K562 (cell line): ENCODE data around the gene PAX2. TPM values are rescaled to one million over a fixed set of nuclear protein-coding genes. Genes with fewer than 3 reads are reported as not detected.

Experiments used
- ATAC-seq: fragments of 200-7000 bp; cut with Tn5 transposase; 3 replicates; pipeline ENCODE4 v1.9.1; 2020; ENCODE audit warnings: moderate library complexity
- BruUV-seq: library from RNA; stranded (reverse); fragments of 400-500 nt; replicated peaks from 2 replicates; lab custom pipeline; 2021; lab: Mats Ljungman, UMichigan
- CTCF ChIA-PET: fragments of 300-600 bp; formaldehyde crosslinking; extraction: SDS; loops from one replicate; lab custom pipeline; 2021; ENCODE audit warnings: low intra/inter-chr PET ratio; lab: Yijun Ruan, JAX
- POLR2A ChIA-PET: fragments of 300-600, 350-650 bp; sonication (Branson Sonifier 250); formaldehyde crosslinking; extraction: SDS; loops from one replicate; lab custom pipeline; 2021; ENCODE audit warnings: antibody characterized with exemption, inconsistent platforms; lab: Yijun Ruan, JAX
- DNase-seq, 4 experiments: peaks; one replicate each; pipeline versions ENCODE4 v3.0.0 to v3.0.0-alpha.2; 2011 to 2018; ENCODE audit warnings: low spot score in 3 of 4, mixed read lengths in 3 of 4; ENCODE audit errors: extremely low read depth in 1 of 4
- FAIRE-seq: peaks from 2 replicates; lab custom pipeline; 2011; peaks lifted over from hg19 to GRCh38; lab: Jason Lieb, UNC
- H2AFZ ChIP-seq: 2 replicates; pipeline ENCODE4 v1.6.0; 2011; ENCODE audit warnings: low read depth, low read length, control low read depth, inconsistent platforms
- H3K27ac ChIP-seq: fragments of 200-600 bp; 3 replicates; pipeline ENCODE4 v1.8.0; 2011; ENCODE audit warnings: low read depth, mild to moderate bottlenecking, control low read depth, inconsistent platforms, low read length, moderate library complexity, mixed read lengths; ENCODE audit errors: extremely low read depth
- H3K27me3 ChIP-seq, 2 experiments: fragments of 300-600 bp in 1 of 2; 2 replicates in 1 of 2; 3 replicates in 1 of 2; pipeline versions ENCODE4 v1.6.0 to v1.8.0; 2011; ENCODE audit warnings: inconsistent platforms in 2 of 2, low read length in 2 of 2, mild to moderate bottlenecking in 1 of 2, mixed read lengths in 1 of 2, moderate library complexity in 1 of 2; ENCODE audit not compliant: control insufficient read depth in 2 of 2, insufficient read depth in 2 of 2
- H3K36me3 ChIP-seq: fragments of 300-600 bp; 3 replicates; pipeline ENCODE4 v1.8.0; 2011; ENCODE audit warnings: mild to moderate bottlenecking, low read length, inconsistent platforms; ENCODE audit not compliant: control insufficient read depth, insufficient read depth
- H3K4me1 ChIP-seq, 2 experiments: fragments of 200-600 bp in 1 of 2; replicated peaks in 1 of 2; 2 replicates in 1 of 2; 3 replicates in 1 of 2; pipeline versions ENCODE4 v1.5.1 to v1.8.0; 2011; ENCODE audit warnings: inconsistent platforms in 2 of 2, low read length in 2 of 2, mild to moderate bottlenecking in 1 of 2, mixed read lengths in 1 of 2, moderate library complexity in 1 of 2; ENCODE audit not compliant: control insufficient read depth in 2 of 2, insufficient read depth in 2 of 2
- H3K4me2 ChIP-seq: 2 replicates; pipeline ENCODE4 v1.6.1; 2011; ENCODE audit warnings: low read length, control low read depth, inconsistent platforms, mixed read lengths; ENCODE audit not compliant: insufficient read depth
- H3K4me3 ChIP-seq: fragments of 200-600 bp; sonication (generic), shearing (Covaris generic); 2 replicates; pipeline ENCODE4 v1.5.1; 2016; ENCODE audit warnings: control low read depth, inconsistent platforms
- H3K79me2 ChIP-seq: fragments of 200-600 bp; 3 replicates; pipeline ENCODE4 v1.8.0; 2011; ENCODE audit warnings: low read length, inconsistent platforms; ENCODE audit not compliant: control insufficient read depth, insufficient read depth
- H3K9ac ChIP-seq, 2 experiments: 2 replicates each; pipeline versions ENCODE4 v1.6.0 to v1.6.1; 2011; ENCODE audit warnings: low read depth in 2 of 2, low read length in 2 of 2, control low read depth in 1 of 2, inconsistent platforms in 1 of 2, mild to moderate bottlenecking in 1 of 2, mixed read lengths in 1 of 2; ENCODE audit not compliant: insufficient read depth in 1 of 2
- H3K9me1 ChIP-seq: one replicate; pipeline ENCODE4 v1.6.0; 2011; ENCODE audit warnings: inconsistent platforms, mild to moderate bottlenecking, low read length, moderate library complexity; ENCODE audit not compliant: control insufficient read depth, insufficient read depth
- H3K9me3 ChIP-seq: replicated peaks from 2 replicates; pipeline ENCODE4 v1.5.1; 2011; ENCODE audit warnings: low read depth, low read length, inconsistent platforms; ENCODE audit not compliant: control insufficient read depth, insufficient read depth
- H4K20me1 ChIP-seq: replicated peaks from 2 replicates; pipeline ENCODE4 v1.6.1; 2011; ENCODE audit warnings: low read length, inconsistent platforms, mixed read lengths; ENCODE audit not compliant: control insufficient read depth, insufficient read depth
- CBX5 ChIP-seq: IDR thresholded peaks from 2 replicates; pipeline ENCODE4 v1.6.1; 2014; ENCODE audit warnings: low read depth, borderline replicate concordance
- ELF4 ChIP-seq: fragments of 450-650 bp; formaldehyde crosslinking; IDR thresholded peaks from 2 replicates; pipeline ENCODE4 v1.4.0; 2022; ENCODE audit warnings: missing genetic modification characterization
- HNRNPH1 ChIP-seq: fragments of 200-400 bp; formaldehyde crosslinking; optimal IDR thresholded peaks from 2 replicates; pipeline ENCODE3; 2017; ENCODE audit warnings: low read depth, mild to moderate bottlenecking, low read length, moderate library complexity
- MAFF ChIP-seq: IDR thresholded peaks from 2 replicates; pipeline ENCODE4 v1.6.1; 2012; ENCODE audit warnings: low read length, improper control_type of control experiment
- NFYB ChIP-seq: IDR thresholded peaks from 2 replicates; pipeline ENCODE4 v1.6.1; 2011; ENCODE audit warnings: mild to moderate bottlenecking, moderate library complexity; ENCODE audit not compliant: insufficient read length; ENCODE audit errors: extremely low read depth
- PCBP2 ChIP-seq: fragments of 200-400 bp; formaldehyde crosslinking; IDR thresholded peaks from 2 replicates; pipeline ENCODE4 v1.6.1; 2018; ENCODE audit warnings: low read length, low read depth, mild to moderate bottlenecking, moderate library complexity; ENCODE audit not compliant: poor library complexity, severe bottlenecking
- POLR2A ChIP-seq: fragments of 450-650 bp; conservative IDR thresholded peaks from 2 replicates; pipeline ENCODE4 v1.6.1; 2016
- RUNX1 ChIP-seq: sonication (generic); IDR thresholded peaks from 2 replicates; pipeline ENCODE4 v1.6.1; 2016; ENCODE audit warnings: antibody characterized with exemption, low read depth
- TAF9B ChIP-seq: fragments of 450-650 bp; IDR thresholded peaks from 2 replicates; pipeline ENCODE4 v1.6.1; 2018; ENCODE audit warnings: mild to moderate bottlenecking; ENCODE audit not compliant: partially characterized antibody
- TAL1 ChIP-seq: fragments of 450-650 bp; IDR thresholded peaks from 2 replicates; pipeline ENCODE4 v1.6.1; 2016; ENCODE audit warnings: mild to moderate bottlenecking
- ZNF316 ChIP-seq: fragments of 450-650 bp; IDR thresholded peaks from 2 replicates; pipeline ENCODE4 v1.6.1; 2016
- WGBS: fragments of 100-300 bp; shearing (Covaris generic); methylation state at CpG from one replicate; pipeline ENCODE4 v1.1.6; 2016; ENCODE audit warnings: low coverage, mixed read lengths; ENCODE audit not compliant: insufficient coverage; ENCODE audit errors: missing lambda C conversion rate; 5-methylcytosine and 5-hydroxymethylcytosine counted together
- in situ Hi-C: fragments of 300-500 bp; cut with MboI; formaldehyde crosslinking; loops from 4 replicates; pipeline ENCODE4 v1.15.0; 2018; ENCODE audit warnings: inconsistent platforms, mixed read lengths
- intact Hi-C: fragments of 100-400 bp; cut with micrococcal nuclease; formaldehyde crosslinking; loops from 2 replicates; pipeline ENCODE4 v1.14.2; 2022
- polyA plus RNA-seq, 8 experiments: library from polyadenylated mRNA; depleted of rRNA in 4 of 8; stranded (reverse) in 5 of 8; unstranded in 3 of 8; fragments of >200 nt; fragmentation: Nextera tagmentation in 2 of 8; fragmentation: Illumina TruSeq in 1 of 8; extraction: Ambion mirVana in 2 of 8; extraction: Trizol in 1 of 8; gene quantifications; 2 replicates each; pipeline versions ENCODE4 v1.2.1 to v1.2.3, GENCODE V29; 2011 to 2014; ENCODE audit warnings: inconsistent platforms in 1 of 8, missing spikeins in 1 of 8
- total RNA-seq, 7 experiments: library from RNA; depleted of rRNA in 6 of 7; stranded (reverse); fragments of >200 nt in 6 of 7; fragmentation: Illumina TruSeq in 2 of 7; extraction: Trizol in 2 of 7; gene quantifications; 2 replicates each; pipeline versions ENCODE4 v1.2.1 to v1.2.3, GENCODE V29; 2011 to 2021; ENCODE audit warnings: low replicate concordance in 1 of 7
- TF ChIP-seq, protein P1 (sequence below): fragments of 150-350 bp; IDR thresholded peaks from 2 replicates; pipeline ENCODE4 v1.6.1; 2014; ENCODE audit warnings: low read depth, mild to moderate bottlenecking, low read length, borderline replicate concordance
- TF ChIP-seq, protein P2 (sequence below), 2 experiments: fragments of 250-450 bp in 1 of 2; fragments of 450-650 bp in 1 of 2; sonication (Bioruptor Pico) in 1 of 2; IDR thresholded peaks; 2 replicates each; pipeline versions ENCODE4 v1.6.1 to v1.8.0; 2016 to 2021; ENCODE audit warnings: mild to moderate bottlenecking in 2 of 2, moderate library complexity in 2 of 2, missing compliant biosample characterization in 1 of 2, missing genetic modification characterization in 1 of 2
- TF ChIP-seq, protein P3 (sequence below): fragments of 250-450 bp; sonication (Bioruptor Pico); IDR thresholded peaks from 2 replicates; pipeline ENCODE4 v1.8.0; 2022; ENCODE audit warnings: moderate library complexity, mild to moderate bottlenecking, inconsistent platforms

PAX2 gene
- total and polyA plus RNA-seq, 9 of the 15 experiments (the other 6 are each of a cell fraction or from before 2014, with no cell fraction given), result not detected

DNA sequence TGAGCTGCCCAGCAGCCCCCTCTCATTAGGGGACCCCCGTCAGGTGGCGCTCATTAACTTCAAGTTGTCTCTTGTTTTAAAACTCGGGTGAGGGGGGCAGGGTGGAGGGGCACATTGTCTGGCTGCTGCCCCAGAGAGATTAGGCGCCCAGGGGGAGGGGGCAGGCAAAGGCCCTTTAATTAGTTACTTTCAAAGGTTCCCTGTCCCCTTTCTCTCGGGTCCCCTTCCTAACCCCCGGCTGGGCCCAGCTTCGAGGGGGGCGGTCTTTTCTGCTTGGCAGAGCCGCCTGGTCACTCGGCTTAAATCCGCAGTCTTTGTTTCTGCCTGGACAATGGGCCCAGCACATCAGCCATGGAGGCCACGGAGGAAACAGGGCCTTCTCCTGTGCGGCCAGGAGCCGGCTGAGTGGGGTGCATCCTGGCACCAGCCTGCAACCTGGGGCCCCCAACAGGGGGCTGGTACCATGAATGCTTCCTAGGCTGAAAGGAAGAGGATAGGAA lies 128.5 kb downstream of the PAX2 start (continued):
- TF ChIP-seq, protein P1, sequence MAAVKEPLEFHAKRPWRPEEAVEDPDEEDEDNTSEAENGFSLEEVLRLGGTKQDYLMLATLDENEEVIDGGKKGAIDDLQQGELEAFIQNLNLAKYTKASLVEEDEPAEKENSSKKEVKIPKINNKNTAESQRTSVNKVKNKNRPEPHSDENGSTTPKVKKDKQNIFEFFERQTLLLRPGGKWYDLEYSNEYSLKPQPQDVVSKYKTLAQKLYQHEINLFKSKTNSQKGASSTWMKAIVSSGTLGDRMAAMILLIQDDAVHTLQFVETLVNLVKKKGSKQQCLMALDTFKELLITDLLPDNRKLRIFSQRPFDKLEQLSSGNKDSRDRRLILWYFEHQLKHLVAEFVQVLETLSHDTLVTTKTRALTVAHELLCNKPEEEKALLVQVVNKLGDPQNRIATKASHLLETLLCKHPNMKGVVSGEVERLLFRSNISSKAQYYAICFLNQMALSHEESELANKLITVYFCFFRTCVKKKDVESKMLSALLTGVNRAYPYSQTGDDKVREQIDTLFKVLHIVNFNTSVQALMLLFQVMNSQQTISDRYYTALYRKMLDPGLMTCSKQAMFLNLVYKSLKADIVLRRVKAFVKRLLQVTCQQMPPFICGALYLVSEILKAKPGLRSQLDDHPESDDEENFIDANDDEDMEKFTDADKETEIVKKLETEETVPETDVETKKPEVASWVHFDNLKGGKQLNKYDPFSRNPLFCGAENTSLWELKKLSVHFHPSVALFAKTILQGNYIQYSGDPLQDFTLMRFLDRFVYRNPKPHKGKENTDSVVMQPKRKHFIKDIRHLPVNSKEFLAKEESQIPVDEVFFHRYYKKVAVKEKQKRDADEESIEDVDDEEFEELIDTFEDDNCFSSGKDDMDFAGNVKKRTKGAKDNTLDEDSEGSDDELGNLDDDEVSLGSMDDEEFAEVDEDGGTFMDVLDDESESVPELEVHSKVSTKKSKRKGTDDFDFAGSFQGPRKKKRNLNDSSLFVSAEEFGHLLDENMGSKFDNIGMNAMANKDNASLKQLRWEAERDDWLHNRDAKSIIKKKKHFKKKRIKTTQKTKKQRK, result no peak

DNA sequence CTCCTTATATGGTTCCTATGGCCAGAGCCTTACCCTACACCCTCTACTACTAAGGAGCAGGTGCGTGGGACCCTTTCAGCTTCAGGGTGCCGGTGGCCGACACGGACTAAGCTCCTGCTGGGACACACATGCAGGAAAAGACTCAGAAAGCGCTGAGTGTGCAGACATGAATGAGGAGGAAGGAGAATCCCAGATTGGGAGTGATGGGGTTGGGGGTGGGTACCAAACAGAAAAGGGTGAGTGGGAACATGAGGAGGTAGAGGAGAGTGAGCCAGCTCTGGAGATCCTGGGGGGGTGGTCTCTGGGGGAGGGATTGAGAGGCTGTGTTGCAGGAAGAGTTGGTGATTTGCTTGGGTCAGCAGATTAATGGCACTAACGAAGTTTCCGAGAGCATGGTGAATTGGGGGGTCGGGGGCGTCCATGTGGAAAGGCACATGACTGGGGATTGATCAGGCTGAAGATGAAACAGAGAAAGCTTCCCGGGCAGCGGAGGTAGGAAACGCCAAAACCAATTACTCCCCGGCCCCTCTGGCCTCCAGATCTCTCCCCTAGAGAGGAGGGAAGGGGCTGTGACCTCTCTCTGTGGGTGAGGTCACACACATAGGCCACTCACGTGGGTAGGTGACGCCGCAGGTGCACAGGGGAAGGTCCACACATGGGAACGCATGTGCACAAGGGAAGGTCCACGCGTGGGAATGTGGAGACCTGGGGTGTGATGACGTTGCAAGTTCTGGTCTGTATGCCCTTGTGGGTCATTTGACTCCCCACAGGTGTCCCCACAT lies 129.5 kb downstream of the PAX2 start:
- Histone ChIP-seq H3K79me2 (no peaks in the 10 kb centered on the region), H4K20me1 (peaks cover 10% of the 10 kb centered on the region), H3K36me3 (no peaks in the 10 kb centered on the region), H3K27me3 (peaks cover 5 to 31% of the 10 kb centered on the region in 2 experiments; a peak in 4 of 5 replicates), H3K9me1 (peaks cover 3% of the 10 kb centered on the region), H3K9me3 (no peaks in the 10 kb centered on the region), H3K27ac (no peak overlapping the region), H3K4me1 (peaks cover 0 to 2% of the 10 kb centered on the region in 2 experiments; a peak in 1 of 5 replicates), H3K4me2 (no peak overlapping the region), H2AFZ (no peak overlapping the region), H3K9ac (no peak overlapping the region), H3K4me3 (no peak overlapping the region)
- 1% methylated on average over 10 of the region's 20 CpGs for WGBS
- intact Hi-C loops, result loop anchor here (5.0 to 10.0 kb wide), 3 partner anchors 110 to 530 kb away; partner anchors contain the start of genes SCD and SEC31B
- no peak for FAIRE-seq
- no TSS peak for BruUV-seq
- in situ Hi-C loops, result loop anchor here (10.0 to 25.0 kb wide), 3 partner anchors 313 to 538 kb away; partner anchors contain the start of genes PKD2L1 and SCD
- ChIA-PET POLR2A (no interaction called here), CTCF (no interaction called here)
- no peak for DNase-seq
- ATAC-seq, result no peak
- TF ChIP-seq, protein P2, sequence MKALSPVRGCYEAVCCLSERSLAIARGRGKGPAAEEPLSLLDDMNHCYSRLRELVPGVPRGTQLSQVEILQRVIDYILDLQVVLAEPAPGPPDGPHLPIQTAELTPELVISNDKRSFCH (CRISPR knock-in tag; IDR thresholded peaks at IDR 0.05), result no peak
- TF ChIP-seq, protein P2 (tag; IDR thresholded peaks at IDR 0.05), result no peak
- TF ChIP-seq MAFF (peak; percentile 39; the same call in 1 of the 2 replicates), NFYB (no peak), ELF4 (CRISPR knock-in tag) (no peak), TAL1 (no peak), POLR2A (no peak), PCBP2 (no peak), CBX5 (no peak), TAF9B (no peak), HNRNPH1 (no peak), ZNF316 (peak; percentile 69), RUNX1 (no peak)
- TF ChIP-seq, protein P3, sequence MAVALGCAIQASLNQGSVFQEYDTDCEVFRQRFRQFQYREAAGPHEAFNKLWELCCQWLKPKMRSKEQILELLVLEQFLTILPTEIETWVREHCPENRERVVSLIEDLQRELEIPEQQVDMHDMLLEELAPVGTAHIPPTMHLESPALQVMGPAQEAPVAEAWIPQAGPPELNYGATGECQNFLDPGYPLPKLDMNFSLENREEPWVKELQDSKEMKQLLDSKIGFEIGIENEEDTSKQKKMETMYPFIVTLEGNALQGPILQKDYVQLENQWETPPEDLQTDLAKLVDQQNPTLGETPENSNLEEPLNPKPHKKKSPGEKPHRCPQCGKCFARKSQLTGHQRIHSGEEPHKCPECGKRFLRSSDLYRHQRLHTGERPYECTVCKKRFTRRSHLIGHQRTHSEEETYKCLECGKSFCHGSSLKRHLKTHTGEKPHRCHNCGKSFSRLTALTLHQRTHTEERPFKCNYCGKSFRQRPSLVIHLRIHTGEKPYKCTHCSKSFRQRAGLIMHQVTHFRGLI, result no peak
